HCT116 (cell line): ENCODE data around the gene ADARB2. TPM values are rescaled to one million over a fixed set of nuclear protein-coding genes. Genes with fewer than 3 reads are reported as not detected.

Experiments
- ATAC-seq: fragments of 200-7000 bp; cut with Tn5 transposase; 2 replicates; pipeline ENCODE4 v1.9.1; 2020; ENCODE audit warnings: mild to moderate bottlenecking, moderate library complexity
- BruUV-seq: library from RNA; stranded (reverse); fragments of 400-500 nt; replicated peaks from 2 replicates; lab custom pipeline; 2021; lab: Mats Ljungman, UMichigan
- CTCF ChIA-PET: fragments of 300-600 bp; sonication (Branson Sonifier 250); formaldehyde crosslinking; loops from one replicate; lab custom pipeline; 2021; ENCODE audit warnings: antibody characterized with exemption; lab: Charles Lee
- POLR2A ChIA-PET: fragments of 300-600, 350-600 bp; sonication (Branson Sonifier 250); formaldehyde crosslinking; loops from one replicate; lab custom pipeline; 2021; ENCODE audit warnings: antibody characterized with exemption; lab: Charles Lee
- RAD21 ChIA-PET, 2 experiments: fragments of 300-600 bp; sonication (Branson Sonifier 250); formaldehyde crosslinking; loops; one replicate each; lab custom pipeline; 2023; ENCODE audit warnings: low total read pairs in 2 of 2; ENCODE audit not compliant: uncharacterized antibody in 2 of 2, unreplicated experiment in 2 of 2, low non-redundant PET in 1 of 2; lab: Charles Lee
- DNase-seq: peaks from one replicate; pipeline ENCODE4 v3.0.0-alpha.2; 2010; ENCODE audit warnings: low read depth, low spot score
- H2AFZ ChIP-seq: fragments of 200-600 bp; shearing (Covaris generic), sonication (generic); 2 replicates; pipeline ENCODE4 v1.6.1; 2017; ENCODE audit warnings: low read depth, mixed run types, mixed read lengths, antibody characterized with exemption, low read length; ENCODE audit not compliant: poor library complexity, severe bottlenecking
- H3K27ac ChIP-seq: 2 replicates; pipeline ENCODE4 v1.5.1; 2012; ENCODE audit warnings: low read depth, low read length
- H3K27me3 ChIP-seq: fragments of 200-600 bp; sonication (generic); 2 replicates; pipeline ENCODE4 v1.6.1; 2016; ENCODE audit warnings: mixed run types, low read length, mixed read lengths; ENCODE audit not compliant: insufficient read depth
- H3K36me3 ChIP-seq, 2 experiments: fragments of 200-500 bp in 1 of 2; fragments of 200-600 bp in 1 of 2; sonication (Bioruptor generic) in 1 of 2; sonication (generic) in 1 of 2; 2 replicates each; pipeline versions ENCODE4 v1.5.1 to v1.6.1; 2014 to 2016; ENCODE audit warnings: low read length in 2 of 2, inconsistent platforms in 1 of 2, mixed read lengths in 1 of 2, mixed run types in 1 of 2; ENCODE audit not compliant: insufficient read depth in 2 of 2, control insufficient read depth in 1 of 2
- H3K4me1 ChIP-seq, 2 experiments: fragments of 200-600 bp in 1 of 2; sonication (generic) in 1 of 2; 2 replicates each; pipeline versions ENCODE4 v1.5.1 to v1.6.1; 2012 to 2017; ENCODE audit warnings: low read length in 2 of 2, inconsistent platforms in 1 of 2, mild to moderate bottlenecking in 1 of 2, mixed read lengths in 1 of 2, mixed run types in 1 of 2, moderate library complexity in 1 of 2; ENCODE audit not compliant: insufficient read depth in 2 of 2, control insufficient read depth in 1 of 2
- H3K4me2 ChIP-seq: fragments of 200-600 bp; sonication (generic); 2 replicates; pipeline ENCODE4 v1.6.1; 2017; ENCODE audit warnings: mixed run types, low read length, mixed read lengths
- H3K4me3 ChIP-seq, 2 experiments: fragments of 200-600 bp in 1 of 2; sonication (generic) in 1 of 2; replicated peaks in 1 of 2; 2 replicates each; pipeline ENCODE4 v1.5.1; 2011 to 2016; ENCODE audit warnings: low read length in 2 of 2, control low read depth in 1 of 2, low read depth in 1 of 2, mild to moderate bottlenecking in 1 of 2, mixed read lengths in 1 of 2, mixed run types in 1 of 2
- H3K79me2 ChIP-seq: fragments of 200-600 bp; sonication (generic); 2 replicates; pipeline ENCODE4 v1.6.1; 2017; ENCODE audit warnings: mild to moderate bottlenecking, mixed run types, low read length, moderate library complexity, mixed read lengths; ENCODE audit not compliant: insufficient read depth
- H3K9ac ChIP-seq: fragments of 200-600 bp; sonication (generic); 2 replicates; pipeline ENCODE4 v1.6.1; 2016; ENCODE audit warnings: low read length, mixed read lengths
- H3K9me2 ChIP-seq: fragments of 200-600 bp; sonication (generic), shearing (Covaris generic); 2 replicates; pipeline ENCODE4 v1.6.1; 2017; ENCODE audit warnings: mixed run types, mild to moderate bottlenecking, moderate library complexity; ENCODE audit not compliant: insufficient read depth
- H3K9me3 ChIP-seq, 2 experiments: fragments of 200-500 bp in 1 of 2; fragments of 200-600 bp in 1 of 2; sonication (Bioruptor generic) in 1 of 2; sonication (generic) in 1 of 2; 2 replicates each; pipeline ENCODE4 v1.6.1; 2014 to 2017; ENCODE audit warnings: low read length in 2 of 2, mixed read lengths in 2 of 2, inconsistent platforms in 1 of 2, low read depth in 1 of 2, mild to moderate bottlenecking in 1 of 2, mixed run types in 1 of 2, moderate library complexity in 1 of 2; ENCODE audit not compliant: control insufficient read depth in 1 of 2, insufficient read depth in 1 of 2
- H4K20me1 ChIP-seq: fragments of 200-600 bp; sonication (generic), shearing (Covaris generic); 2 replicates; pipeline ENCODE4 v1.6.1; 2017; ENCODE audit warnings: mixed run types, mild to moderate bottlenecking, moderate library complexity; ENCODE audit not compliant: insufficient read depth
- ATF3 ChIP-seq: IDR thresholded peaks from 2 replicates; pipeline ENCODE4 v1.6.1; 2012
- CBX3 ChIP-seq: IDR thresholded peaks from 2 replicates; pipeline ENCODE4 v1.6.1; 2012; ENCODE audit warnings: low read depth
- CEBPB ChIP-seq: IDR thresholded peaks from 2 replicates; pipeline ENCODE4 v1.6.1; 2012; ENCODE audit warnings: low read depth
- CTCF ChIP-seq, 3 experiments: fragments of 200-600 bp in 1 of 3; sonication (generic) in 1 of 3; IDR thresholded peaks in 2 of 3; conservative IDR thresholded peaks in 1 of 3; 2 replicates each; pipeline ENCODE4 v1.5.1; 2012 to 2017; ENCODE audit warnings: low read depth in 2 of 3, low read length in 2 of 3, antibody characterized with exemption in 1 of 3, borderline replicate concordance in 1 of 3, control low read depth in 1 of 3, mild to moderate bottlenecking in 1 of 3, mixed read lengths in 1 of 3, mixed run types in 1 of 3, moderate library complexity in 1 of 3; ENCODE audit not compliant: insufficient read depth in 1 of 3
- EGR1 ChIP-seq: IDR thresholded peaks from 2 replicates; pipeline ENCODE4 v1.6.1; 2012; ENCODE audit warnings: low read depth
- EZH2 ChIP-seq: fragments of 200-600 bp; sonication (generic); IDR thresholded peaks from 2 replicates; pipeline ENCODE4 v1.6.1; 2017; ENCODE audit warnings: antibody characterized with exemption, mixed run types
- EZH2phosphoT487 ChIP-seq: fragments of 200-600 bp; IDR thresholded peaks from 2 replicates; pipeline ENCODE4 v1.6.1; 2018; ENCODE audit warnings: antibody characterized with exemption, borderline replicate concordance
- JUND ChIP-seq: IDR thresholded peaks from 2 replicates; pipeline ENCODE4 v1.6.1; 2012
- POLR2A ChIP-seq: IDR thresholded peaks from 2 replicates; pipeline ENCODE4 v1.7.0; 2011; ENCODE audit warnings: borderline replicate concordance; ENCODE audit not compliant: insufficient read depth, insufficient read length; ENCODE audit errors: extremely low read depth
- POLR2AphosphoS5 ChIP-seq: IDR thresholded peaks from 2 replicates; pipeline ENCODE4 v1.6.1; 2011; ENCODE audit warnings: mild to moderate bottlenecking, low read depth, low read length, moderate library complexity
- RAD21 ChIP-seq: IDR thresholded peaks from 2 replicates; pipeline ENCODE4 v1.6.1; 2012; ENCODE audit warnings: low read depth, mild to moderate bottlenecking
- SIN3A ChIP-seq: IDR thresholded peaks from 2 replicates; pipeline ENCODE4 v1.6.1; 2012; ENCODE audit warnings: low read depth
- SRF ChIP-seq: IDR thresholded peaks from 2 replicates; pipeline ENCODE4 v1.6.1; 2012; ENCODE audit warnings: low read depth
- YY1 ChIP-seq: IDR thresholded peaks from 2 replicates; pipeline ENCODE4 v1.6.1; 2011; ENCODE audit warnings: low read length, low read depth, moderate library complexity, mild to moderate bottlenecking; ENCODE audit not compliant: insufficient replicate concordance; ENCODE audit errors: extremely low read depth
- ZBTB33 ChIP-seq: IDR thresholded peaks from 2 replicates; pipeline ENCODE4 v1.6.1; 2011; ENCODE audit warnings: mild to moderate bottlenecking, low read length, moderate library complexity; ENCODE audit not compliant: insufficient replicate concordance; ENCODE audit errors: extremely low read depth
- ZFX ChIP-seq: fragments of 450-650 bp; IDR thresholded peaks from 2 replicates; pipeline ENCODE4 v1.6.1; 2017
- ZNF274 ChIP-seq: fragments of 200-500 bp; sonication (Bioruptor generic); IDR thresholded peaks from 2 replicates; pipeline ENCODE4 v1.6.1; 2014; ENCODE audit warnings: mild to moderate bottlenecking, low read depth, low read length, inconsistent platforms
- intact Hi-C: fragments of 100-400 bp; cut with micrococcal nuclease; formaldehyde crosslinking; loops from 2 replicates; pipeline ENCODE4 v1.10.0; 2022
- total RNA-seq: library from RNA; stranded (reverse); gene quantifications from one replicate; pipeline ENCODE4 v1.2.1, GENCODE V29; 2021; ENCODE audit not compliant: unreplicated experiment

The ADARB2 gene
- total RNA-seq, 1 experiment from 2014 or later, result not detected

GRCh38 chr10:1287487-1287886, 449.8 kb downstream of the ADARB2 start:
- Histone ChIP-seq H3K4me3 (no peak overlapping the region), H3K27me3 (peaks cover 51% of the 10 kb centered on the region), H2AFZ (no peak overlapping the region), H3K9ac (no peak overlapping the region), H3K9me2 (no peaks in the 10 kb centered on the region), H3K4me2 (no peak overlapping the region), H3K36me3 (no peaks in the 10 kb centered on the region), H3K4me1 (no peaks in the 10 kb centered on the region), H3K79me2 (no peaks in the 10 kb centered on the region), H3K27ac (no peak overlapping the region), H3K9me3 (no peaks in the 10 kb centered on the region), H4K20me1 (no peaks in the 10 kb centered on the region)
- no peak for ATAC-seq
- ChIA-PET CTCF (no interaction called here), RAD21 (no interaction called here), POLR2A (no interaction called here)
- TF ChIP-seq ZNF274 (no peak), ZFX (no peak), SIN3A (no peak), POLR2AphosphoS5 (no peak), CEBPB (no peak), SRF (no peak), EZH2 (no peak), CTCF (IDR thresholded peaks at IDR 0.05 in 2 of 3, conservative IDR thresholded peaks at IDR 0.05 in 1 of 3; ENCODE audit: borderline replicate concordance in 1 of 3, insufficient read depth in 1 of 3, low read depth in 2 of 3, low read length in 2 of 3) (no peak), JUND (no peak), EGR1 (no peak), ATF3 (no peak), RAD21 (no peak), EZH2phosphoT487 (no peak), ZBTB33 (no peak), YY1 (no peak), CBX3 (no peak), POLR2A (no peak)
- DNase-seq, result no peak
- intact Hi-C loops, result no loop called here
- no TSS peak for BruUV-seq
